Activated effector memory CD4-positive, alpha-beta T cell treated with anti-CD3 and anti-CD28 coated beads, Interleukin-2, amount 50 U/mL, for 16 hours (primary cell): ENCODE data around the gene UQCC3.
"Not testable (repeated sequence)": the region's sequence is repeated elsewhere in the genome, so short reads cannot be mapped to it uniquely, and the experiment has no call there.

Experiments used
- DNase-seq: peaks from one replicate; pipeline ENCODE4 v3.0.0-alpha.2; 2020

Gene UQCC3

GRCh38 chr11:62665599-62666258, 5.7 kb upstream of the UQCC3 start:
- peak; percentile 86 for DNase-seq

- no peak for DNase-seq
Observed at GRCh38 chr11:62666259-62666926, 5.1 kb upstream of the UQCC3 start.

GRCh38 chr11:62667460-62667859, 4.0 kb upstream of the UQCC3 start:
- DNase-seq = no peak

GRCh38 chr11:62669420-62670161, 1.9 kb upstream of the UQCC3 start:
- DNase-seq = no peak

- no peak for DNase-seq
Observed at GRCh38 chr11:62671236-62671607, 251 bp upstream of the UQCC3 start.

GRCh38 chr11:62673196-62673525, 1.7 kb downstream of the UQCC3 start:
- no peak for DNase-seq

GRCh38 chr11:62675415-62675814, 3.9 kb downstream of the UQCC3 start:
- not testable (repeated sequence) for DNase-seq

GRCh38 chr11:62676698-62677097, 5.2 kb downstream of the UQCC3 start:
- no peak for DNase-seq

- no peak for DNase-seq
Observed at GRCh38 chr11:62677156-62677555, 5.7 kb downstream of the UQCC3 start.

- DNase-seq = no peak
Observed at GRCh38 chr11:62677714-62678113, 6.2 kb downstream of the UQCC3 start.

- no peak for DNase-seq
Observed at GRCh38 chr11:62678433-62678769, 6.9 kb downstream of the UQCC3 start.

GRCh38 chr11:62678770-62679696, 7.6 kb downstream of the UQCC3 start, which contains the start of gene UBXN1:
UBXN1 (minus strand) TSS chr11:62679073; CDS start chr11:62678923, 150 bp downstream.
- DNase-seq = peak; percentile 94

- DNase-seq = no peak
Observed at GRCh38 chr11:62680825-62681240, 9.4 kb downstream of the UQCC3 start.

GRCh38 chr11:62682518-62682917, 11.0 kb downstream of the UQCC3 start:
- no peak for DNase-seq

GRCh38 chr11:62687508-62688396, 16.3 kb downstream of the UQCC3 start:
- DNase-seq = no peak

- DNase-seq = no peak
Observed at GRCh38 chr11:62688491-62688890, 17.0 kb downstream of the UQCC3 start.

- no peak for DNase-seq
Observed at GRCh38 chr11:62689421-62690183, 18.1 kb downstream of the UQCC3 start, which contains the start of gene LRRN4CL. LRRN4CL (minus strand) TSS chr11:62689530; CDS start chr11:62688508, 1,022 bp downstream.

GRCh38 chr11:62693624-62694023, 22.2 kb downstream of the UQCC3 start:
- not testable (repeated sequence) for DNase-seq

- DNase-seq = peak; percentile 91
Observed at GRCh38 chr11:62694455-62695167, 23.1 kb downstream of the UQCC3 start.

GRCh38 chr11:62702246-62702645, 30.8 kb downstream of the UQCC3 start:
- no peak for DNase-seq
